Raji (cell line): Measurements from ENCODE around the gene SUCLG2.

Experiments used
- POLR2A ChIP-seq: IDR thresholded peaks from 2 replicates; pipeline ENCODE4 v1.6.1; 2011; ENCODE audit warnings: low read depth, low read length, control low read depth; ENCODE audit not compliant: insufficient read depth

The SUCLG2 gene

GRCh38 chr3:67380118-67380517, 274.3 kb downstream of the SUCLG2 start:
- no peak for TF ChIP-seq POLR2A

GRCh38 chr3:67377299-67377698, 277.1 kb downstream of the SUCLG2 start:
- no peak for TF ChIP-seq POLR2A

- no peak for TF ChIP-seq POLR2A
These were observed 278.0 kb downstream of the SUCLG2 start for GRCh38 chr3:67376416-67376815.

GRCh38 chr3:67375976-67376375, 278.4 kb downstream of the SUCLG2 start:
- TF ChIP-seq POLR2A = no peak

GRCh38 chr3:67362686-67363085, 291.7 kb downstream of the SUCLG2 start:
- no peak for TF ChIP-seq POLR2A

- no peak for TF ChIP-seq POLR2A
These were observed 292.6 kb downstream of the SUCLG2 start for GRCh38 chr3:67361770-67362169.

GRCh38 chr3:67361323-67361722, 293.1 kb downstream of the SUCLG2 start:
- no peak for TF ChIP-seq POLR2A

- TF ChIP-seq POLR2A = no peak
These were observed 296.6 kb downstream of the SUCLG2 start for GRCh38 chr3:67357610-67358458.

GRCh38 chr3:67349551-67350174, 304.7 kb downstream of the SUCLG2 start:
- no peak for TF ChIP-seq POLR2A

- no peak for TF ChIP-seq POLR2A
These were observed 308.3 kb downstream of the SUCLG2 start for GRCh38 chr3:67346081-67346480.

GRCh38 chr3:67335813-67336212, 318.6 kb downstream of the SUCLG2 start:
- TF ChIP-seq POLR2A = no peak

- TF ChIP-seq POLR2A = no peak
These were observed 319.8 kb downstream of the SUCLG2 start for GRCh38 chr3:67334588-67334987.

- no peak for TF ChIP-seq POLR2A
These were observed 325.1 kb downstream of the SUCLG2 start for GRCh38 chr3:67329358-67329757.

- TF ChIP-seq POLR2A = no peak
These were observed 326.8 kb downstream of the SUCLG2 start for GRCh38 chr3:67327582-67327981.

GRCh38 chr3:67325231-67325630, 329.2 kb downstream of the SUCLG2 start:
- TF ChIP-seq POLR2A = no peak
